Posterior vena cava (tissue), 2 donors: Measurements from ENCODE around the gene ZNF592. TPM values are rescaled to one million over a fixed set of nuclear protein-coding genes. Genes with fewer than 3 reads are reported as not detected.
"Not testable (repeated sequence)": the region's sequence is repeated elsewhere in the genome, so short reads cannot be mapped to it uniquely, and the experiment has no call there.

Experiments
- DNase-seq: peaks from one replicate; pipeline ENCODE4 v3.0.0-alpha.2; 2020; ENCODE audit warnings: low spot score
- intact Hi-C, 2 donors: fragments of 100-400 bp; cut with DNase I; formaldehyde crosslinking; loops; one replicate each; pipeline versions ENCODE4 v1.14.1 to v1.14.2; 2022 to 2023
- total RNA-seq, 2 donors: library from RNA; stranded (reverse); fragmentation: NEBNext Ultra II Directional; extraction: Animal tissue kit (Norgen Biotek cat#: 25700); gene quantifications; one replicate each; pipeline ENCODE4 v1.2.1, GENCODE V29; 2021
- donor health status: DM: yes; HTN: yes; CAD: no.
- donor health status: DM: yes; HTN: yes; CAD: no.

ZNF592 gene
- total RNA-seq, 2 donors from 2014 or later = 21.3 to 21.8 TPM

- intact Hi-C loops = no loop called here
- no peak for DNase-seq
Observed at GRCh38 chr15:84836844-84837243, 88.5 kb downstream of the ZNF592 start.

DNA sequence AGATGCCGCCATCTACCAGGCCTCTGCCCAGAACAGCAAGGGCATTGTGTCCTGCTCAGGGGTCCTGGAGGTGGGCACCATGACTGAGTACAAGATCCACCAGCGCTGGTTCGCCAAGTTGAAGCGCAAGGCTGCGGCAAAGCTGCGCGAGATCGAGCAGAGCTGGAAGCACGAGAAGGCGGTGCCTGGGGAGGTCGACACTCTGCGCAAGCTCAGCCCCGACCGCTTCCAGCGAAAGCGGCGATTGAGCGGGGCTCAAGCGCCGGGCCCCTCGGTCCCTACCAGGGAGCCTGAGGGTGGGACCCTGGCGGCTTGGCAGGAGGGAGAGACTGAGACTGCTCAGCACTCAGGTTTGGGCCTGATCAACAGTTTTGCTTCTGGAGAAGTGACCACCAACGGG lies 91.3 kb downstream of the ZNF592 start:
- no peak for DNase-seq
- intact Hi-C loops = no loop called here

GRCh38 chr15:84840255-84840654 lies 91.9 kb downstream of the ZNF592 start:
- intact Hi-C loops = no loop called here
- DNase-seq = no peak

DNA sequence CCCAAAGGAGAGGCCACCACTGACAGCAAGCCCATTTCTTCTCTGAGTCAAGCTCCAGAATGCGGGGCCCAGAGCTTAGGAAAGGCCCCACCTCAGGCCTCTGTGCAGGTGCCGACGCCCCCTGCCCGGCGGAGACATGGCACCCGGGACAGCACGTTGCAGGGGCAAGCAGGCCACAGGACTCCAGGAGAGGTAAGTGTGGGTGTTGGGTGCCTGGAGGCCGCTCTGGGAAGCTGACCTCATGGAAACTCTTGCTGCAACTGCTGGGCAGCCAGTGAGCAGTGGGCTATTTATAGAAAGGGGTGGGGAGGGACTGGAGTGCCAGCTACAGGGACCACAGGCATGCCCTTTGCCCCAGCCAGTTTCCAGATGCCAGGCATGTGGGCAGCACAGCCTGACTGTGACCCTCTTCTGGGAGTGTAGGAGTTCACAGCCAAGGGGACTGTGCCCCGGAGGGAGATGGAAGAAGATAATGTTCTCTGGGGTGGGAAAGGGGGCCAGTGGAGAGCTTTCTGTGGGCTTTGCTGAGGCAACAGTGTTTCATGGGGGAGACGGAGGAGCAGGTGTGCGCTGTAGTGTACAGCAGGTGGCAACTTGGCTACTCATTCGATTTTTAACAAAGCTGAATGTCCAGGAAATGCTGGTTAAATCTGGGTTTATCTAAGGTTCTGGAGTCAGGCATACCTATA lies 92.5 kb downstream of the ZNF592 start:
- no peak for DNase-seq
- intact Hi-C loops = no loop called here

GRCh38 chr15:84842781-84843180 lies 94.4 kb downstream of the ZNF592 start:
- no peak for DNase-seq
- intact Hi-C loops = no loop called here

GRCh38 chr15:84844964-84845363 lies 96.6 kb downstream of the ZNF592 start:
- intact Hi-C loops = no loop called here
- DNase-seq = no peak

DNA sequence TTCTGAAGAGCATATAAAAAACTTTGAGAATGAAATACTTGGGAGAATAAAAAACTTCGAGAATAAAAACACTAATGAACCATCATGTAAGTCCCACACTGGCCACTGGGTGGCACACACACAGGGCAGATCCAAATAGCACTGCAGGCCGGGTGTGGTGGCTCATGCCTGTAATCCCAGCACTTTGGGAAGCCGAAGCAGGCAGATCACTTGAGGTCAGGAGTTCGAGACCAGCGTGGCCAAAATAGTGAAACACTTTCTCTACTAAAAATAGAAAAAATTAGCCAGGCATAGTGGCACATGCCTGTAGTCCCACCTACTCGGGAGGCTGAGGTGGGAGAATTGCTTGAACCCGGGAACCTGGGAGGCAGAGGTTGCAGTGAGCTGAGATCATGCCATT lies 97.2 kb downstream of the ZNF592 start:
- DNase-seq, intact Hi-C loops: not testable (repeated sequence)

DNA sequence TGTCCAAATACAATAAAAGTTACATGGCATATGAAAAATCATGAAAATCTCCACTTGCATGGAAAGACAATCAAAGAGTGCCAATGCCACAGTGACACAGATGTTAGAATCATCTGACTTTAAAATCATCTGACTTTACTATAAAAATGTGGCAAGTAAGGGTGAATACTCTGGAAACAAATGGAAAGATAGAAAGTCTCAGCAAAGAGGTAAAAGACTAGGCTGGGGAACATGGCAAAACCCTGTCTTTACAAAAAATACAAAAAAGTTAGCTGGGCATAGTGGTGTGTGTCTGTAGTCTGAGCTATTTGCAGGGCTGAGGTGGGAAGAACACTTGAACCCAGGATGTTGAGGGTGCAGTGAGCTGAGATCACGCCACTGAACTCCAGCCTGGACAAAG lies 97.9 kb downstream of the ZNF592 start:
- intact Hi-C loops = no loop called here
- DNase-seq = no peak

- intact Hi-C loops = no loop called here
- no peak for DNase-seq
Observed at GRCh38 chr15:84847382-84847781, 99.0 kb downstream of the ZNF592 start.

GRCh38 chr15:84852212-84852611 lies 103.8 kb downstream of the ZNF592 start:
- intact Hi-C loops = no loop called here
- no peak for DNase-seq

DNA sequence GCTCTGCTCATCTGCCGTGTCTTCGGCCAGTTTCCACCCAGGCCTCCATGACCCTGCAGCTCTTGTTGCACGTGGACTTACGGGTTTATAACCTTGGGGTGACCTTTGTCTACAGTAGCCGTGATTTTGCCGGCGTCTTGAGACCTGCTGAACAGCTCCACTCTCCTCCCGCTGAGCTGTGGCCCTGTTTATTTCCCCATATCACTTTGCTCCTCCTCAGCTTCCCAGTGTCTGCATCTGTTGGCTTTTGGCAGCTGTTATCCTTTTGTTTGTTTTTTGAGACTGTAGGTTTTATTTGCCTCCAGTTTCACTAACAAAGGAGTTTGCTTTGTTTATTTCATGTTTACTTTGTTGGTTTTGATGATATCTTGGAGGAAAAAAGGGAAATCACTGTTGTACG lies 106.7 kb downstream of the ZNF592 start:
- DNase-seq = no peak

GRCh38 chr15:84855765-84856164 lies 107.4 kb downstream of the ZNF592 start:
- no peak for DNase-seq
- intact Hi-C loops = no loop called here

More for the DNA sequence above, 106.7 kb downstream of the ZNF592 start:
- intact Hi-C loops = no loop called here

Other genes starting within 250 kb of the ZNF592 start
- gene ZSCAN2, start 147.6 kb upstream of the ZNF592 start, total RNA-seq = 1 to 10 TPM; 3.0 to 4.7 TPM
- 10 to 100 TPM; 18.0 to 18.7 TPM for gene WDR73, start 94.3 kb upstream of the ZNF592 start, total RNA-seq
- 1 to 10 TPM; 5.7 to 8.7 TPM for gene NMB, start 90.4 kb upstream of the ZNF592 start, total RNA-seq
- gene SEC11A, start 32.5 kb upstream of the ZNF592 start, total RNA-seq = 100 to 1,000 TPM in 1 of 2 donors, 10 to 100 TPM in 1; 83.0 to 113 TPM
- gene ALPK3, start 68.8 kb downstream of the ZNF592 start, total RNA-seq = 10 to 100 TPM; 18.6 to 27.3 TPM
- gene SLC28A1, start 136.1 kb downstream of the ZNF592 start, total RNA-seq = under 1 TPM in 1 of 2 donors, not detected in 1; 0.24 TPM
- 10 to 100 TPM; 30.9 to 48.8 TPM for gene PDE8A, start 233.3 kb downstream of the ZNF592 start, total RNA-seq